ENCODE results near the gene CIC. TPM values are rescaled to one million over a fixed set of nuclear protein-coding genes. Genes with fewer than 3 reads are reported as not detected.

CIC gene
- total and polyA plus RNA-seq, 9 of the 15 experiments (the other 6 are each of a cell fraction or from before 2014, with no cell fraction given): 0.07 to 44.7 (median 8.6) TPM

DNA sequence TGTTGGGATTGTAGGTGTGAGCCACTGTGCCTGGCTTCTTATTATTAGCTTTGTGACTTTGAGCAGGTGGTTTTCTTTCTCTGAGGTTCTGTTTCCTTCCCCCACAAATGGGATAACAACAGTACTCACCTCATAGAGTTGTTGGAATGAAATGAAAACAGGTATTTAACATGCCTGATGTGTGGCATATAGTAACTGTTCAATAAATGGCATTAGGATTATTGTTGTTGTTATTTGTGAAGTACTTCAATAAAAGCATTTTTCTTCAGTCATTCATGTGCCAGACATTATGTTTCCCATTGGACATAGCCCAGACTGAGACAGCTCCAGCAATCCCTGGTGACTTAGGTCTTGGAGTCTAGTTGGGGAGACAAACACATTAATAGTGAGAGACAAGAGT is 57.9 kb downstream of the CIC start:
- Histone ChIP-seq H3K4me3 (no peak overlapping the region), H3K9ac (ENCODE audit: insufficient read depth in 1 of 2, low read depth in 2 of 2, low read length in 2 of 2) (peak overlapping the region in 1 of 2 experiments; percentile 49; a peak in 1 of 4 replicates), H3K9me1 (ENCODE audit: control insufficient read depth, insufficient read depth, low read length) (no peaks in the 10 kb centered on the region), H3K27me3 (ENCODE audit: control insufficient read depth in 2 of 2, insufficient read depth in 2 of 2, low read length in 2 of 2) (no peaks in the 10 kb centered on the region), H2AFZ (ENCODE audit: low read depth, low read length) (no peak overlapping the region), H3K9me3 (replicated peaks; ENCODE audit: control insufficient read depth, insufficient read depth, low read depth, low read length) (no peaks in the 10 kb centered on the region), H3K4me1 (replicated peaks in 1 of 2; ENCODE audit: control insufficient read depth in 2 of 2, insufficient read depth in 2 of 2, low read length in 2 of 2) (peaks cover 8 to 27% of the 10 kb centered on the region in 2 experiments; a peak in 4 of 5 replicates), H3K4me2 (ENCODE audit: insufficient read depth, low read length) (peak overlapping the region; percentile 87; the same call in 1 of the 2 replicates), H3K36me3 (ENCODE audit: control insufficient read depth, insufficient read depth, low read length) (no peaks in the 10 kb centered on the region), H3K27ac (ENCODE audit: extremely low read depth, low read depth, low read length) (no peak overlapping the region), H3K79me2 (ENCODE audit: control insufficient read depth, insufficient read depth, low read length) (peaks cover 20% of the 10 kb centered on the region), H4K20me1 (replicated peaks; ENCODE audit: control insufficient read depth, insufficient read depth, low read length) (no peaks in the 10 kb centered on the region; the same call in 1 of the 2 replicates)
- DNase-seq (ENCODE audit: extremely low read depth in 1 of 4, low spot score in 3 of 4) (no peak), FAIRE-seq (peak; percentile 15), ATAC-seq (no peak)
- TF ChIP-seq ELK1 (CRISPR knock-in tag; IDR thresholded peaks at IDR 0.05) (no peak), CREB3 (tag; conservative IDR thresholded peaks at IDR 0.05; ENCODE audit: low read depth) (no peak), TCF7 (IDR thresholded peaks at IDR 0.05; ENCODE audit: borderline replicate concordance) (no peak), CGGBP1 (CRISPR knock-in tag; IDR thresholded peaks at IDR 0.05) (no peak), TARDBP (IDR thresholded peaks at IDR 0.05) (no peak), POLR3G (IDR thresholded peaks at IDR 0.05; ENCODE audit: extremely low read depth, insufficient read length, insufficient replicate concordance) (no peak), GATA2 (CRISPR knock-in tag; IDR thresholded peaks at IDR 0.05) (no peak), CBX2 (IDR thresholded peaks at IDR 0.05; ENCODE audit: insufficient read depth, low read length, poor library complexity, severe bottlenecking) (no peak), FOXK2 (conservative IDR thresholded peaks at IDR 0.05 in 1 of 2, IDR thresholded peaks at IDR 0.05 in 1 of 2; ENCODE audit: low read depth in 2 of 2) (no peak), ZC3H11A (IDR thresholded peaks at IDR 0.05; ENCODE audit: low read depth, low read length) (no peak), ZBTB34 (CRISPR knock-in tag; IDR thresholded peaks at IDR 0.05) (no peak), ILK (tag; IDR thresholded peaks at IDR 0.05; ENCODE audit: borderline replicate concordance, low read depth) (no peak), SMARCE1 (IDR thresholded peaks at IDR 0.05) (no peak), ZFP1 (CRISPR knock-in tag; IDR thresholded peaks at IDR 0.05) (no peak), ZNF445 (CRISPR knock-in tag; IDR thresholded peaks at IDR 0.05; ENCODE audit: low read depth) (no peak)
- in situ Hi-C loops (cut with MboI): loop anchor here (10.0 kb wide), 1 partner anchor 192 kb away; the partner anchor contains the start of gene POU2F2
- POLR2A ChIA-PET: interaction anchor here (0.6 to 1.5 kb wide), 2 partner anchors 25 to 26 kb away, joined by 3 read pairs; partner anchors contain the start of genes PAFAH1B3 and PRR19
- intact Hi-C loops (cut with micrococcal nuclease): loop anchor here (10.0 kb wide), 2 partner anchors 108 to 192 kb away; partner anchors contain the start of gene POU2F2
- no TSS peak for BruUV-seq (replicated peaks)
- CTCF ChIA-PET (ENCODE audit: low intra/inter-chr PET ratio): no interaction called here
